CD4-positive, alpha-beta T cell treated with Interferon gamma for 1 hour (primary cell): ENCODE measurements around the gene TWNK.
A peak's percentile ranks its signal among the peaks of the same experiment; 100 is the strongest.
"Not testable (repeated sequence)": the region's sequence is repeated elsewhere in the genome, so short reads cannot be mapped to it uniquely, and the experiment has no call there.

ENCODE experiments used
- DNase-seq: peaks from one replicate; pipeline ENCODE4 v3.0.0-alpha.2; 2020

The TWNK gene

GRCh38 chr10:100975397-100975796, 11.9 kb upstream of the TWNK start:
- DNase-seq, result not testable (repeated sequence)

DNA sequence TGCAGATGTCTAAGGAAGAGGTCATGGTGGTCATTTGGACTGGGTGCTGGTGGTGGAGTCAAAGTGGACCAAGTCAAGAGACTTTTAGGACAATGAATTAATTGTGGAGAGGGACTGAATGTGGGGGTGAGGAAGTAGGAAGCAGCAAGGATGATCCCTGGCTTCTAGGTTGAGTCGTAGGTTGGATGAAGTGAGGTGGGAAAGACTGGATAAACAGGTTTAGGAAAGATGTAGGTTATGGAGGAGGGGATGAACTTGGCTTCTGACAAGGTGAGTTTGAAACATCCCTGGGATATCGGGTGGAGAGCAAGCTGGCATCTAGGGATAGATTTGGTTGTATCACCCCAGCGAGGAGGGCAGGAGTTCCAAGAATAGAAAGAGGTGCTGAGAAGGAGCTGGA, 10.4 kb upstream of the TWNK start:
- DNase-seq, result no peak

GRCh38 chr10:100977436-100977835, 9.9 kb upstream of the TWNK start:
- no peak for DNase-seq

- no peak for DNase-seq
Measured at GRCh38 chr10:100978121-100978900, 9.0 kb upstream of the TWNK start.

GRCh38 chr10:100978901-100979195, 8.5 kb upstream of the TWNK start:
- DNase-seq, result no peak

DNA sequence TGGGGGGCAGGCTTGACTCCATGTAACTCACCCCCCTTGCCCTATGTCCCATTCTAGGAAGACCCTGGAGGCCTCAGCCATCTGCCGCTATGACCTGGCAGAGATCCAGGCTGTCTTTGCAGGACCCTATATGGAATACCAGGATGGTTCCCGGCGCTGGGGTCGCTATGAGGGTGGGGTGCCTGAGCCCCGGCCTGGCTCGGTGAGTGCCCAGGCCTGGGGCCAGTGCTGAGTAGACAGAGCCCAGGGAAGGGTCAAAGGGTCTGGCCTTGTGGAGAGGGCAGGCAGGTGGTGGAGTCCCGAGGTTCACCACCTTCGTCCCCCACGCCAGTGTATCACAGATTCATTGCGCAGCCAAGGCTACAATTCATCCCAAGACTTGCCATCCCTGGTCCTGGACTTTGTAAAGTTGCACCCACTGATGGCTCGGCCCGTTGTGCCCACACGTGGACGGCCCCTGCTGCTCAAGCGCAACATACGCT, 7.5 kb upstream of the TWNK start:
- DNase-seq, result no peak

DNA sequence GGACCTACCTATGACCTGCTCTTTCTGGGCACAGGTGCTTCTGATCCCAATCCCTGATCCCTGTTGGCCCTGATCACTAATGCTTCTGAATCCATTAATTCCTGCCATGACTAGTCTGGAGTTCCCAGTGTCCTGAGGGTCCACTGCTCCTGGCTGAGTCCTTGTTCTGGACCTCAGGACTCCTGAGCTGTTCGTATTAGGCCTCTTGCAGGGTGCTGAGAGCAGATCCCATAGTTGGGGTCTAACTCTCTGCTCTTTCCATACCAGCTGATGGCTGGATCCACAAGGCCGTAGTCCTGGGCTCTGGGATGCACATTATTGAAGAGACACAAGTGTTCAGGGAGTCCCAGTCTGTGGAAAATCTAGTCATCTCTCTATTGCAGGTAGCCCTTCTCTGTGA, 7.0 kb upstream of the TWNK start:
- no peak for DNase-seq

DNA sequence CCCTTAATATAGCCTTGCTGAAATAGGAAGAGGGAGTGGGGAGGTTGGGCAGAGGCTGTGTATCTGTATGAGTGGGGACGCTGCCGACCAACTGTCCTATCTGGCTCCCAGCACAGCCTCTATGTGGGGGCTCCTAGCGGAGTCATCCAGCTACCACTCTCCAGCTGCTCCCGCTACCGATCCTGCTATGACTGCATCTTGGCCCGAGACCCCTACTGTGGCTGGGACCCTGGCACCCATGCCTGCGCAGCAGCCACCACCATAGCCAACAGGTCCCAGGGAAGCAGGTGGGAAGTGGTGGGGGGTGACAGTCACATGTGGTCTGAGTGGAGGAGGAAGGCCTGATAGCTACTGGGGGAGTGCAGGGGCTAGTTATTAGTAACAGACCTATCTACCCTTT, 6.6 kb upstream of the TWNK start:
- no peak for DNase-seq

- DNase-seq, result no peak
Measured at GRCh38 chr10:100981178-100981772, 6.1 kb upstream of the TWNK start.

- no peak for DNase-seq
Measured at GRCh38 chr10:100982916-100983830, 4.2 kb upstream of the TWNK start.

DNA sequence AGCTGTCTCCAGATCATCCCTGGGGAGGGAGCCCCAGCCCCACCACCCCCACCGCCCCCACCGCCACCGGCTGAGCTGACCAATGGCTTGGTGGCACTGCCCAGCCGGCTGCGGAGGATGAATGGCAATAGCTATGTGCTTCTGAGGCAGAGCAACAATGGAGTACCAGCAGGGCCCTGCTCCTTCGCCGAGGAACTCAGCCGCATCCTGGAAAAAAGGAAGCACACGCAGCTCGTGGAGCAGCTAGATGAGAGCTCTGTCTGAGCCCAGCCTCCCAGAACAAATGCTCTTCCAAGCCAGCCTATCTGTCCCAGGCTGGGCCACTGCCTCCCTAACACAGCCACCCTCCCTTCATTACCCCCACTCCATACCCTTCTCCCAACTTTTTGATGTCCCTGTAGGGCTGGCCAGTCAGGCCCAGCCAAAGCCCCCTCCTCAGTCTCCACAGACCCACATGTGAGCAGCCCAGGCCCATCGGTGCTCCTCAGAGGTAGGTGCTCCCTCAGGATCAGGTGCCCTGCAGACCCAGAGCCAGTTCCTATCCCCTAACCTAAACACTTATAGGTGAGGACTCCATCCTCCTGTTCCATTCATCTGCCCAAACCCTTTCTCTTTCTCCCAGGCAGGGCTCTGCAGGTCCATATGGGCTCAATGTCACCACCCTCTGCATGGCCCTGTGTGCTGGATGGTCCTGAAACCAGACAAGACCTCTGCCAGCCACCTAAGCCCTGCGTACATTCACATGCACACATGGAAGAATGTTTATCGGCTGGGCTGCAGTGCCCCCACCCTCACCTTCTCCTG, 3.3 kb upstream of the TWNK start:
- no peak for DNase-seq

- no peak for DNase-seq
Measured at GRCh38 chr10:100984672-100985177, 2.6 kb upstream of the TWNK start.

DNA sequence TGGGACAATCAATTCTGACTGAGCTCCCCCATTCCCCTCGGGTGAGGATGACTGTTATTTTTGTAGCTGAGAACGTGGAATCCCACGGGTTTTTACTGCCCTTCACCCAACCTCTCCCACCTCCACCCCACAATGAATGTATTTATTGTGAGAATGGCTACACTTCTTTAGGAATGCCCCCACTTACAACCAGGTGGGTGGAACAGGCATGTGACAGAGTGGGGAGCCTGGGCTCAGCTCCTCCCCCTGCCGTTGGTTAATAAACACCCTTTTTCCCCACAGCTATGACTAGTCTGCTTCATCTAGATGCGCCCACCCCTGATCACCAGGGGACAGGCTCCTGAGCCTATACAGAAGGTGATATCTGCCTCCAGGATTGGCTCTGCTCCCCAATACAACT, 2.0 kb upstream of the TWNK start:
- no peak for DNase-seq

DNA sequence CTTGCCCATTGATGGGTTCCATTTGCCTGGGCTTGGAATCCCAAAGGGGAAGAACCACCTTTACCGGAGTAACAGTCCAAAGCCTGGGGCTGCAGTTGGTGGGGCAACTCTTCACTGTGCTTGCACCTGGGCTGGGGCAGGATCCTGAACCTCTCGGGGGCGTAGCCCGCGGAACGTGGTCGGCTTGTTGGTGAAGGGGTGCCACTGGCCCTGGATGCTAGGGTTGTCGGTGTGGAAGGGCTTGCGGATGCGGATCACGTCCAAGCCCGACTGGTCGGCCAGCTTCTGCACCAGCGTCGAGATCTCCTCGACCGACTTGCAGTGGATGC, 756 bp upstream of the TWNK start:
- no peak for DNase-seq

DNA sequence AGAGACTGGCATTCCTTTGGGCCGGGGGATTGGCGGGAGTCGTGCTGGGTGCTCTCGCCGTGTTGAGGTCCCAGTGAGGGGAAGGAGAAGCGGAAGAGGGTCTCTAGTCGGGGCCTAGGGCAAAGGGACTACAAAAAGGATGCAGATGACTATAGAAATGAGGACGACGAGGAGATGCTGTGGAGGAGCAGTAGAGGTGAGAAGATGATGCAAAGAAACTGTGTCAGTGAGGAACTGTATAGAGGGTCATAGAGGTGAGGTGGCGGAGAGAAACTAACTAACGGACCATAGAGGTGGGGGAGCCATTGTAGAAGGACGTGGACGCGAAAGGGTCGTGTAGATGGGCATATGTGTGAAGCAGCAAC, 324 bp downstream of the TWNK start:
- no peak for DNase-seq

GRCh38 chr10:100988166-100988565, 823 bp downstream of the TWNK start:
- DNase-seq, result no peak

GRCh38 chr10:100989088-100989487, 1.7 kb downstream of the TWNK start:
- no peak for DNase-seq

GRCh38 chr10:100993986-100994708, 6.8 kb downstream of the TWNK start:
- DNase-seq, result no peak

- no peak for DNase-seq
Measured at GRCh38 chr10:100995181-100995580, 7.8 kb downstream of the TWNK start.

DNA sequence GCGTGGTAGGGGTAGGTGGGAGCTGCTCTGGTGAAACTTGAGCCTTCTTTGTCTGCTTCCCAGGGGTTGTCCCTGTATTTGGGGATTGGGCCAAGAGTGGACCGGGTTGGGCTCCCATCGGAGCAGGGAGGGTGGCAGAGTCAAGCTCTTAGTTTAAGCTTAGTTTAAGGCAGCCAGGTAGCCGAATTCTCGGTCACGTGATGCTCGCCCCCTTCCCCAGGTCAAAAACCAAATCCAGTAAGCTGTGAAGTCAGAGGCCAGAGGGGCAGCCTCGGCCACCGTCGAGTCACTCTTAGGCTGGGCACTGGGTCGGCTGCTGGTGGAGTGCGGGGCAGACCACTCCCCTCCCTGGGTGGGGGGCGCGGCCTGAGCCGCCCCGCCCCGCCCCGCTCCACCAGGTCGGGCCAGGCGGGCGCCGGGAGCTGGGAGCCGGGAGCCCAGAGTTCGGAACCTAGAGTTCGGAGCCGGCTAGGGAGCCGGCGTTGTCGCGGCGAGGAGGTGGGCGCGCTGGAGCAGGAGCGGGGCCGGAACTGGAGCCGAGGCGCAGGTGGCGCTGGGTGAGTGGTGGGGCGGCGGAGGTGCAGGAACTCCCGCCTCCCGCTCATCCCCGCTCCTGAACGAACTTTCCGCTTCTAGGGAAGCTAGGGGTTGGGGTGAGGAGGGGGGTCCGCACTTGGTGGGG, 9.5 kb downstream of the TWNK start:
- DNase-seq, result no peak

- DNase-seq, result peak; percentile 50
Measured at GRCh38 chr10:100997360-100998182, 10.2 kb downstream of the TWNK start.
